SK-N-SH treated with all-trans-retinoic acid at 6 μM for 48 hours (cell line): ENCODE results near the gene PRSS37.

Experiments used
- CREB5 ChIP-seq: fragments of 250-450 bp; sonication (Bioruptor Pico); IDR thresholded peaks from 2 replicates; pipeline ENCODE4 v1.5.1; 2020; ENCODE audit warnings: low read depth, mild to moderate bottlenecking, moderate library complexity
- CSRNP3 ChIP-seq: fragments of 250-450 bp; sonication (Bioruptor Pico); IDR thresholded peaks from 2 replicates; pipeline ENCODE4 v1.5.1; 2021; ENCODE audit warnings: mild to moderate bottlenecking, moderate library complexity
- ESRRG ChIP-seq: fragments of 250-450 bp; sonication (Bioruptor Pico); IDR thresholded peaks from 2 replicates; pipeline ENCODE4 v1.6.1; 2021; ENCODE audit warnings: mild to moderate bottlenecking
- GLIS3 ChIP-seq: fragments of 250-450 bp; sonication (Bioruptor Pico); IDR thresholded peaks from 2 replicates; pipeline ENCODE4 v1.5.0; 2020; ENCODE audit warnings: mild to moderate bottlenecking, moderate library complexity
- PATZ1 ChIP-seq: fragments of 250-450 bp; sonication (Bioruptor Pico); IDR thresholded peaks from 2 replicates; pipeline ENCODE4 v1.8.0; 2020; ENCODE audit warnings: mild to moderate bottlenecking, moderate library complexity, borderline replicate concordance
- PPARA ChIP-seq: fragments of 250-450 bp; sonication (Bioruptor Pico); IDR thresholded peaks from 2 replicates; pipeline ENCODE4 v1.5.0; 2020; ENCODE audit warnings: mild to moderate bottlenecking, borderline replicate concordance
- ZFP30 ChIP-seq: fragments of 450-650 bp; formaldehyde crosslinking; IDR thresholded peaks from 2 replicates; pipeline ENCODE4 v1.5.0; 2022; ENCODE audit warnings: mild to moderate bottlenecking, moderate library complexity

DNA sequence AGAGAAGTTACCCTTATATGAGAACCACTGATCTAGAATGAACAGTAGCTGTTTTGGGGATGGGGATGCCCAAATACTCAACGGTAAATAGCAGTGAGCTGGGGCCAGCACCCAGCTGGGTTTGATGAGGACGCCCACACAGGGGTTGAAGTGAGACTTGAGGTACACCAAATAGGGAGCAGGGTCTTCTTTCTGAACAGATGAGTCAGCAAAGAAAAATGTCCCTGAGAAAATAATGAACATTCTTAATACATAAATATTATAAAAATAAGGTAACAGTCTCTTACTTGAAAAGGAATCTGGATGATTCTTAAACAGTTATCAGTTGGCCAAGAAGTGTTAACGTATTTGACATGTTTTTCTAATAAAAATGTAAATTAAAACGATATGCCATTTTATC lies 2.0 kb downstream of the PRSS37 start:
- TF ChIP-seq CREB5 (CRISPR knock-in tag) (no peak), PATZ1 (CRISPR knock-in tag) (no peak), ESRRG (no peak), PPARA (no peak), CSRNP3 (CRISPR knock-in tag) (no peak), GLIS3 (CRISPR knock-in tag) (no peak), ZFP30 (CRISPR knock-in tag) (no peak)
